ENCODE results near the gene LGALS3BP.

LGALS3BP gene

GRCh38 chr17:78981010-78981888 is 1.5 kb upstream of the LGALS3BP start:
- no peak for DNase-seq

GRCh38 chr17:78980624-78980972 is 875 bp upstream of the LGALS3BP start:
- DNase-seq: no peak

- DNase-seq: no peak
Observed at GRCh38 chr17:78977997-78978973, 1.4 kb downstream of the LGALS3BP start.

- DNase-seq: no peak
Observed at GRCh38 chr17:78977681-78977943, 2.1 kb downstream of the LGALS3BP start.

GRCh38 chr17:78976907-78977680 is 2.6 kb downstream of the LGALS3BP start:
- no peak for DNase-seq

GRCh38 chr17:78974635-78975591 is 4.8 kb downstream of the LGALS3BP start:
- DNase-seq: peak; percentile 80

- DNase-seq: no peak
Observed at GRCh38 chr17:78973792-78974520, 5.8 kb downstream of the LGALS3BP start.

GRCh38 chr17:78973196-78973595 is 6.5 kb downstream of the LGALS3BP start:
- DNase-seq: no peak

GRCh38 chr17:78972507-78973105 is 7.1 kb downstream of the LGALS3BP start:
- DNase-seq: no peak

- no peak for DNase-seq
Observed at GRCh38 chr17:78971756-78972506, 7.8 kb downstream of the LGALS3BP start.

GRCh38 chr17:78970834-78971755 is 8.6 kb downstream of the LGALS3BP start:
- DNase-seq: peak; percentile 86

GRCh38 chr17:78969865-78970264 is 9.9 kb downstream of the LGALS3BP start:
- DNase-seq: no peak

- DNase-seq: no peak
Observed at GRCh38 chr17:78967782-78968362, 11.9 kb downstream of the LGALS3BP start.

- no peak for DNase-seq
Observed at GRCh38 chr17:78966910-78967600, 12.7 kb downstream of the LGALS3BP start.

- no peak for DNase-seq
Observed at GRCh38 chr17:78966123-78966813, 13.5 kb downstream of the LGALS3BP start.

- DNase-seq: no peak
Observed at GRCh38 chr17:78965491-78965924, 14.2 kb downstream of the LGALS3BP start.

- no peak for DNase-seq
Observed at GRCh38 chr17:78963378-78963777, 16.3 kb downstream of the LGALS3BP start.
